Ectodermal cell (in vitro differentiated cells): Measurements from ENCODE around the gene MGAT5.

Source experiments
- H3K27ac ChIP-seq: 2 replicates; pipeline ENCODE4 v1.7.0; 2013; ENCODE audit warnings: mild to moderate bottlenecking, low read depth, low read length; ENCODE audit not compliant: insufficient read depth, poor library complexity, severe bottlenecking
- H3K27me3 ChIP-seq: 2 replicates; pipeline ENCODE4 v1.7.0; 2013; ENCODE audit warnings: mild to moderate bottlenecking, low read length; ENCODE audit not compliant: insufficient read depth, control insufficient read depth, poor library complexity, severe bottlenecking
- H3K36me3 ChIP-seq: one replicate; pipeline ENCODE4 v1.7.0; 2013; ENCODE audit warnings: low read length; ENCODE audit not compliant: control insufficient read depth, insufficient read depth
- H3K4me1 ChIP-seq: one replicate; pipeline ENCODE4 v1.7.0; 2013; ENCODE audit warnings: low read length; ENCODE audit not compliant: control insufficient read depth, insufficient read depth
- H3K4me3 ChIP-seq: 2 replicates; pipeline ENCODE4 v1.7.0; 2013; ENCODE audit warnings: low read depth, low read length, control low read depth; ENCODE audit not compliant: insufficient read depth
- H3K9me3 ChIP-seq: 2 replicates; pipeline ENCODE4 v1.7.0; 2013; ENCODE audit warnings: mild to moderate bottlenecking, low read length, moderate library complexity; ENCODE audit not compliant: control insufficient read depth
- WGBS, 2 experiments: methylation state at CpG; one replicate each; pipeline ENCODE4 v1.1.7; 2013; ENCODE audit warnings: missing lambda C conversion rate in 2 of 2; 5-methylcytosine and 5-hydroxymethylcytosine counted together

MGAT5 gene

GRCh38 chr2:134445985-134446382 is 192.1 kb downstream of the MGAT5 start:
- Histone ChIP-seq H3K4me1 (peaks cover 8% of the 10 kb centered on the region), H3K9me3 (no peaks in the 10 kb centered on the region), H3K27ac (no peak overlapping the region), H3K4me3 (no peak overlapping the region), H3K27me3 (no peaks in the 10 kb centered on the region), H3K36me3 (peaks cover 2% of the 10 kb centered on the region)
- WGBS, 2 experiments, result 92 to 95% methylated on average over 11 of the region's 11 CpGs

- Histone ChIP-seq H3K4me1 (peaks cover 8% of the 10 kb centered on the region), H3K9me3 (no peaks in the 10 kb centered on the region), H3K27ac (no peak overlapping the region), H3K27me3 (no peaks in the 10 kb centered on the region), H3K4me3 (no peak overlapping the region), H3K36me3 (peaks cover 2% of the 10 kb centered on the region)
- WGBS, 2 experiments, result 92 to 93% methylated on average over 8 of the region's 8 CpGs
Measured at GRCh38 chr2:134446383-134447017, 192.6 kb downstream of the MGAT5 start.

GRCh38 chr2:134447669-134448068 is 193.8 kb downstream of the MGAT5 start:
- no peak overlapping the region for H3K27ac ChIP-seq

GRCh38 chr2:134448650-134449049 is 194.8 kb downstream of the MGAT5 start:
- H3K9me3 ChIP-seq, result no peaks in the 10 kb centered on the region
- no peaks in the 10 kb centered on the region for H3K27me3 ChIP-seq
- H3K4me1 ChIP-seq, result peaks cover 8% of the 10 kb centered on the region
- H3K4me3 ChIP-seq, result no peak overlapping the region
- peaks cover 2% of the 10 kb centered on the region for H3K36me3 ChIP-seq
- H3K27ac ChIP-seq, result no peak overlapping the region
- 92 to 93% methylated on average over 6 of the region's 6 CpGs for WGBS, 2 experiments

More at GRCh38 chr2:134447669-134448068, 193.8 kb downstream of the MGAT5 start:
- Histone ChIP-seq H3K36me3 (peaks cover 2% of the 10 kb centered on the region), H3K9me3 (no peaks in the 10 kb centered on the region), H3K4me3 (no peak overlapping the region), H3K4me1 (peaks cover 8% of the 10 kb centered on the region), H3K27me3 (no peaks in the 10 kb centered on the region)
- 96 to 97% methylated on average over 4 of the region's 4 CpGs for WGBS, 2 experiments

- 95 to 96% methylated on average over 4 to 7 of the region's 7 CpGs for WGBS, 2 experiments
- Histone ChIP-seq H3K36me3 (peaks cover 2% of the 10 kb centered on the region), H3K4me1 (peaks cover 8% of the 10 kb centered on the region), H3K27me3 (no peaks in the 10 kb centered on the region), H3K27ac (no peak overlapping the region), H3K9me3 (no peaks in the 10 kb centered on the region), H3K4me3 (no peak overlapping the region)
Measured at GRCh38 chr2:134449157-134449556, 195.3 kb downstream of the MGAT5 start.

- Histone ChIP-seq H3K27me3 (no peaks in the 10 kb centered on the region), H3K9me3 (no peaks in the 10 kb centered on the region), H3K4me3 (no peak overlapping the region), H3K27ac (no peak overlapping the region), H3K36me3 (no peaks in the 10 kb centered on the region), H3K4me1 (peaks cover 8% of the 10 kb centered on the region)
- WGBS, 2 experiments, result 94 to 96% methylated on average over 15 of the region's 15 CpGs
Measured at GRCh38 chr2:134449751-134450513, 196.1 kb downstream of the MGAT5 start.

GRCh38 chr2:134451347-134451630 is 197.4 kb downstream of the MGAT5 start:
- Histone ChIP-seq H3K4me1 (no peaks in the 10 kb centered on the region), H3K27ac (no peak overlapping the region), H3K27me3 (no peaks in the 10 kb centered on the region), H3K36me3 (no peaks in the 10 kb centered on the region), H3K9me3 (no peaks in the 10 kb centered on the region), H3K4me3 (no peak overlapping the region)
- 65 to 71% methylated on average over 2 of the region's 2 CpGs for WGBS, 2 experiments

- H3K27ac ChIP-seq, result no peak overlapping the region
- H3K27me3 ChIP-seq, result no peaks in the 10 kb centered on the region
- no peaks in the 10 kb centered on the region for H3K4me1 ChIP-seq
- H3K36me3 ChIP-seq, result no peaks in the 10 kb centered on the region
- no peaks in the 10 kb centered on the region for H3K9me3 ChIP-seq
- H3K4me3 ChIP-seq, result no peak overlapping the region
- WGBS, 2 experiments, result 93 to 94% methylated on average over 8 to 9 of the region's 9 CpGs
Measured at GRCh38 chr2:134452042-134452733, 198.3 kb downstream of the MGAT5 start.

- Histone ChIP-seq H3K27ac (no peak overlapping the region), H3K9me3 (no peaks in the 10 kb centered on the region), H3K4me1 (no peaks in the 10 kb centered on the region), H3K27me3 (no peaks in the 10 kb centered on the region), H3K4me3 (no peak overlapping the region), H3K36me3 (no peaks in the 10 kb centered on the region)
- 88 to 90% methylated on average over 3 to 4 of the region's 4 CpGs for WGBS, 2 experiments
Measured at GRCh38 chr2:134453476-134453875, 199.6 kb downstream of the MGAT5 start.

- H3K9me3 ChIP-seq, result no peaks in the 10 kb centered on the region
- H3K4me3 ChIP-seq, result no peak overlapping the region
- H3K27ac ChIP-seq, result no peak overlapping the region
- H3K36me3 ChIP-seq, result no peaks in the 10 kb centered on the region
- H3K27me3 ChIP-seq, result no peaks in the 10 kb centered on the region
- whole genome bisulfite sequencing, 2 experiments, result 87 to 88% methylated on average over 10 of the region's 10 CpGs
- no peaks in the 10 kb centered on the region for H3K4me1 ChIP-seq
Measured at GRCh38 chr2:134453973-134454372, 200.1 kb downstream of the MGAT5 start.
